IPS DF 6.9 (cell line): Measurements from ENCODE around the gene OBSCN.

ENCODE experiments used
- DNase-seq: peaks from one replicate; pipeline ENCODE4 v3.0.0-alpha.2; 2013; ENCODE audit warnings: low read depth, low spot score
- H3K27ac ChIP-seq: one replicate; pipeline ENCODE4 v1.5.1; 2013; ENCODE audit warnings: low read length, control low read depth
- H3K27me3 ChIP-seq: 2 replicates; pipeline ENCODE4 v1.6.1; 2013; ENCODE audit warnings: mild to moderate bottlenecking, low read length; ENCODE audit not compliant: control insufficient read depth, insufficient read depth
- H3K36me3 ChIP-seq: 2 replicates; pipeline ENCODE4 v1.6.1; 2013; ENCODE audit warnings: low read length; ENCODE audit not compliant: control insufficient read depth, insufficient read depth
- H3K4me1 ChIP-seq: 2 replicates; pipeline ENCODE4 v1.6.1; 2013; ENCODE audit warnings: low read length; ENCODE audit not compliant: control insufficient read depth, insufficient read depth
- H3K4me3 ChIP-seq: 2 replicates; pipeline ENCODE4 v1.5.1; 2013; ENCODE audit warnings: mild to moderate bottlenecking, low read length
- H3K9me3 ChIP-seq: 2 replicates; pipeline ENCODE4 v1.6.1; 2013; ENCODE audit warnings: low read length, inconsistent platforms; ENCODE audit not compliant: control insufficient read depth, insufficient read depth
- WGBS: extraction: QIAGEN DNeasy Blood & Tissue Kit; methylation state at CpG from one replicate; pipeline ENCODE4 v1.1.7; 2013; ENCODE audit warnings: mixed read lengths, missing lambda C conversion rate; ENCODE audit not compliant: insufficient read length, insufficient coverage; 5-methylcytosine and 5-hydroxymethylcytosine counted together

Gene OBSCN

DNA sequence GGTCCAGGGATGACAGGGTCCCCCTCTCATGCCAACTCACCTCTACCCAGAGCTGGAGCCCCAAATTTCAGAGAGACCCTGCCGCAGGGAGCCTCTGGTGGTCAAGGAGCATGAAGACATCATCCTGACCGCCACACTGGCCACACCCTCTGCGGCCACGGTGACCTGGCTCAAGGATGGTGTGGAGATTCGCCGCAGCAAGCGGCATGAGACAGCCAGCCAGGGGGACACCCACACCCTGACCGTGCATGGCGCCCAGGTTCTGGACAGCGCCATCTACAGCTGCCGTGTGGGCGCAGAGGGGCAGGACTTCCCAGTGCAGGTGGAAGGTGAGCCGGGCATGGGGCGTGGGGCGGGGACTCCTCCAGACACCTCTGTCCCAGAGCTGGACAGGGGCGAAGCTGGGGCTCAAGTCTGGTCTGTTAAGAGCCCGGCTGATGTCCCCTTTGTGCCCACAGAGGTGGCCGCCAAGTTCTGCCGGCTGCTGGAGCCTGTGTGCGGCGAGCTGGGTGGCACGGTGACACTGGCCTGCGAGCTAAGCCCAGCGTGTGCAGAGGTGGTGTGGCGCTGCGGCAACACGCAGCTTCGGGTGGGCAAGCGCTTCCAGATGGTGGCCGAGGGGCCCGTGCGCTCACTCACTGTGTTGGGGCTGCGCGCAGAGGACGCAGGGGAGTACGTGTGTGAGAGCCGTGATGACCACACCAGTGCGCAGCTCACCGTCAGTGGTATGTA lies 66.0 kb downstream of the OBSCN start:
- Histone ChIP-seq H3K4me3 (no peak overlapping the region), H3K9me3 (no peaks in the 10 kb centered on the region), H3K4me1 (peaks cover 2% of the 10 kb centered on the region), H3K27me3 (no peaks in the 10 kb centered on the region), H3K27ac (no peak overlapping the region), H3K36me3 (peaks cover 3% of the 10 kb centered on the region; the same call in 1 of the 2 replicates)
- no CpG with 5 or more reads among the region's 39 CpGs for WGBS
- DNase-seq = no peak

DNA sequence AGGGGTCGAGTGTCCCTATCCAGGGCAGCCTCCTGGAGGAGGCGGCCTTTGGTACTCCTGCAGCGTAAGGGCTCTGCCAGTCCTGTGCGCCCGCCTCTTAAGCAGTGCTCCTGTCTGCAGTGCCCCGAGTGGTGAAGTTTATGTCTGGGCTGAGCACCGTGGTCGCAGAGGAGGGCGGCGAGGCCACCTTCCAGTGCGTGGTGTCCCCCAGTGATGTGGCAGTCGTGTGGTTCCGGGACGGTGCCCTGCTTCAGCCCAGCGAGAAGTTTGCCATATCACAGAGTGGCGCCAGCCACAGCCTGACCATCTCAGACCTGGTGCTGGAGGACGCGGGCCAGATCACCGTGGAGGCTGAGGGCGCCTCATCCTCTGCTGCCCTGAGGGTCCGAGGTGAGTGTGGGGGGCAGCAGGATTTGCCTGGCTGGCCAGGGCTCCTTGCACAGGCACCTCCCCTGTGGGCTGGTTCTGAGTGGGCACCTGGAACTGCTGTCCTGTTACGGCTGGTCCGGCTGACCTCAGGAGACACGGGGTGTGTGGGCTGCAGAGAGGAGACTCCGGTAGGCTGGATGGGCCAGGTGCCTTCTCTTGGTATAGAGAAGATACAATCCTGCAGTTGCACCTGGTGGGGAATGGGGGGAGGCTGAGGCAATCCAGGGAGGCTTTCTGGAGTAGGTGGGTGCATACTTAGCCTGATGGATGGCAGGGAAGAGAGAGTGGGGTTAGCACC lies 66.8 kb downstream of the OBSCN start:
- peaks cover 2% of the 10 kb centered on the region for H3K4me1 ChIP-seq
- no peak overlapping the region for H3K27ac ChIP-seq
- H3K27me3 ChIP-seq = no peaks in the 10 kb centered on the region
- DNase-seq = no peak
- H3K36me3 ChIP-seq = peaks cover 9% of the 10 kb centered on the region
- WGBS = no CpG with 5 or more reads among the region's 25 CpGs
- no peaks in the 10 kb centered on the region for H3K9me3 ChIP-seq
- H3K4me3 ChIP-seq = no peak overlapping the region

GRCh38 chr1:228275179-228275429 lies 67.3 kb downstream of the OBSCN start:
- Histone ChIP-seq H3K36me3 (peaks cover 14% of the 10 kb centered on the region), H3K27ac (no peak overlapping the region), H3K9me3 (no peaks in the 10 kb centered on the region), H3K4me3 (peak overlapping the region; percentile 67; the same call in 1 of the 2 replicates), H3K4me1 (peaks cover 2% of the 10 kb centered on the region), H3K27me3 (no peaks in the 10 kb centered on the region)
- WGBS = no CpG with 5 or more reads among the region's 8 CpGs
- DNase-seq = no peak

- Histone ChIP-seq H3K27ac (no peak overlapping the region), H3K4me3 (peak overlapping the region; percentile 67; the same call in 1 of the 2 replicates)
- WGBS = no CpG with 5 or more reads among the region's 63 CpGs
Observed at GRCh38 chr1:228275430-228276173, 67.8 kb downstream of the OBSCN start.

DNA sequence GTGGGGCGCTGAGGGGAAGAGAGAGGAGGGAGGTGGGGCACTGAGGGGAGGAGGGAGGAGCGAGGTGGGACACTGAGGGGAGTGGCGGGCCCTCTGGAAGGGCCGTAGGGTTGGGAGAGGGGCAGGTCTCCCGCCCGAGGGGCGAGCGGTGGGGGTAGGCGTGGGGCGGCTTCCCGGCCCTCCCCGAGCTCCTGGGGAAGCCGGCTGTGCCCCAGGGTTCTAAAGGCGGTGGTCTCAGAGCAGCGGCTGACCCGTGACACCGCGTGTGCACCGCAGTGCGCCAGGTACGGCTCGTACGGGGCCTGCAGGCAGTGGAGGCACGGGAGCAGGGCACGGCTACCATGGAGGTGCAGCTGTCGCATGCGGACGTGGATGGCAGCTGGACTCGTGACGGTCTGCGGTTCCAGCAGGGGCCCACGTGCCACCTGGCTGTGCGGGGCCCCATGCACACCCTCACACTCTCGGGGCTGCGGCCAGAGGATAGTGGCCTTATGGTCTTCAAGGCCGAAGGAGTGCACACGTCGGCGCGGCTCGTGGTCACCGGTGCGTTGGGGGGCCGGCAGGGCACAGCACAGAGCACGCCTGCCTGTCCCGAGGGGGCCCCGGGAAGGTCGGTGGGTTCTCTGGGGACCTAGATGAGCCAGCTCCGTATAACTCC lies 68.5 kb downstream of the OBSCN start:
- H3K4me3 ChIP-seq = peak overlapping the region; percentile 20; the same call in 1 of the 2 replicates
- WGBS = no CpG with 5 or more reads among the region's 49 CpGs
- no peak overlapping the region for H3K27ac ChIP-seq

More at GRCh38 chr1:228275430-228276173, 67.8 kb downstream of the OBSCN start:
- peak; percentile 68 for DNase-seq
- Histone ChIP-seq H3K36me3 (peaks cover 19% of the 10 kb centered on the region), H3K9me3 (no peaks in the 10 kb centered on the region), H3K27me3 (no peaks in the 10 kb centered on the region), H3K4me1 (peaks cover 2% of the 10 kb centered on the region)

GRCh38 chr1:228276901-228277490 lies 69.2 kb downstream of the OBSCN start:
- Histone ChIP-seq H3K4me1 (peaks cover 2% of the 10 kb centered on the region), H3K27me3 (no peaks in the 10 kb centered on the region), H3K27ac (no peak overlapping the region), H3K4me3 (no peak overlapping the region), H3K36me3 (peaks cover 25% of the 10 kb centered on the region), H3K9me3 (no peaks in the 10 kb centered on the region)
- no peak for DNase-seq
- WGBS = no CpG with 5 or more reads among the region's 25 CpGs

More for the DNA sequence above, 68.5 kb downstream of the OBSCN start:
- Histone ChIP-seq H3K4me1 (peaks cover 2% of the 10 kb centered on the region), H3K27me3 (no peaks in the 10 kb centered on the region), H3K36me3 (peaks cover 25% of the 10 kb centered on the region), H3K9me3 (no peaks in the 10 kb centered on the region)
- DNase-seq = no peak

DNA sequence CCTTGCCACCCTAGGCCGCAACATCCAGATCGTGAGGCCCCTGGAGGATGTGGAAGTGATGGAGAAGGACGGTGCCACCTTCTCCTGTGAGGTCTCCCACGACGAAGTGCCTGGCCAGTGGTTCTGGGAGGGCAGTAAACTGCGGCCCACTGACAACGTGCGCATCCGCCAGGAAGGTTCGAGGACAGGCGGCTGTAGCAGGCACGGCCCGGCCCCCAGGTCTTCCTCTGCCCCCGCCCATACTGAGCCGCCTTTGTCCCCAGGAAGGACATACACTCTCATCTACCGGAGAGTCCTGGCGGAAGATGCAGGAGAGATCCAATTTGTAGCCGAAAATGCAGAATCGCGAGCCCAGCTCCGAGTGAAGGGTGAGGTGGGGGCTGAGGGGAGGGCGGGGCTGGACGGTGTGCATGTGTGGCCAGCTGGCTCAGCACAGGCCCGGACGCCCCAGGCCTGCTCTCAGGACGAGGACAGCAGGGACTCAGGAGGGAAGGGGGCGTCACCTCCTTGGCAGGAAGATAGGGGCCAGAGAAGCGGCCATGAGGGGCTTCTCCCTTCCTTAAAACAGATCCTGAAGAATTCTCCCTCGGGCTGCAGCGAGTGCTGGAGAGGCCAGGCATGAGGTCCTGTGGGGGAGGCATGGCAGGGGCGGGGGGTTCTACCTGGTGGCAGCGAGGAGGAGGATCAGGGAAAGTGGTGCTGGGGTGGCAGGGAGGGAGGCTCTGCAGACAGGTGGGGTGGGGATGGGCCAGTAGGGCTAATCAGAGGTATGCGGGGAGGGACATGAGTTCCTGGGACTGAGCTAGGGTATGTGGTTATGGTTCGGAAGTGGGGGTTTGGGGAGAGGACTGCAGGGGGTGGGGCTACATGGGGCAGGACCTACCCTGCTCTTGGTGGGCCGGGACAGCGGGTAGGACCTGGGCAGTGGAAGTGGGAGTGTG lies 69.9 kb downstream of the OBSCN start:
- Histone ChIP-seq H3K4me3 (no peak overlapping the region), H3K27ac (no peak overlapping the region), H3K27me3 (no peaks in the 10 kb centered on the region), H3K4me1 (peaks cover 2% of the 10 kb centered on the region), H3K36me3 (peaks cover 26% of the 10 kb centered on the region), H3K9me3 (no peaks in the 10 kb centered on the region)
- DNase-seq = no peak
- WGBS = no CpG with 5 or more reads among the region's 36 CpGs

DNA sequence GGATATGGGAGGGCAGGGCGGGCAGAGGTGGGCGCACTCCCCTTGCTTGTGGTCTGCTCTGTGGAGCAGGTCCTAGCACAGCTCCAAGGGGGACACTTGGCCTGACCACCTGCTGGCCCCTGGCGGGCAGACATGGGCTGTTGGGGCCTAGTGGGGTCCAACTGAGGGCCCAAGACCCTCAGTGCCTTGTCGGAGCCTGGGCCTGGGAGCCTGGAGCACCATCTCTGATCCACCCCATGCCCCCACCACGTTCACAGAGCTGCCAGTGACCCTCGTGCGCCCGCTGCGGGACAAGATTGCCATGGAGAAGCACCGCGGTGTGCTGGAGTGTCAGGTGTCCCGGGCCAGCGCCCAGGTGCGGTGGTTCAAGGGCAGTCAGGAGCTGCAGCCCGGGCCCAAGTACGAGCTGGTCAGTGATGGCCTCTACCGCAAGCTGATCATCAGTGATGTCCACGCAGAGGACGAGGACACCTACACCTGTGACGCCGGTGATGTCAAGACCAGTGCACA lies 70.6 kb downstream of the OBSCN start:
- DNase-seq = no peak
- peaks cover 2% of the 10 kb centered on the region for H3K4me1 ChIP-seq
- no CpG with 5 or more reads among the region's 21 CpGs for WGBS
- peaks cover 31% of the 10 kb centered on the region for H3K36me3 ChIP-seq
- H3K9me3 ChIP-seq = no peaks in the 10 kb centered on the region
- H3K27ac ChIP-seq = no peak overlapping the region
- H3K4me3 ChIP-seq = no peak overlapping the region
- H3K27me3 ChIP-seq = no peaks in the 10 kb centered on the region

DNA sequence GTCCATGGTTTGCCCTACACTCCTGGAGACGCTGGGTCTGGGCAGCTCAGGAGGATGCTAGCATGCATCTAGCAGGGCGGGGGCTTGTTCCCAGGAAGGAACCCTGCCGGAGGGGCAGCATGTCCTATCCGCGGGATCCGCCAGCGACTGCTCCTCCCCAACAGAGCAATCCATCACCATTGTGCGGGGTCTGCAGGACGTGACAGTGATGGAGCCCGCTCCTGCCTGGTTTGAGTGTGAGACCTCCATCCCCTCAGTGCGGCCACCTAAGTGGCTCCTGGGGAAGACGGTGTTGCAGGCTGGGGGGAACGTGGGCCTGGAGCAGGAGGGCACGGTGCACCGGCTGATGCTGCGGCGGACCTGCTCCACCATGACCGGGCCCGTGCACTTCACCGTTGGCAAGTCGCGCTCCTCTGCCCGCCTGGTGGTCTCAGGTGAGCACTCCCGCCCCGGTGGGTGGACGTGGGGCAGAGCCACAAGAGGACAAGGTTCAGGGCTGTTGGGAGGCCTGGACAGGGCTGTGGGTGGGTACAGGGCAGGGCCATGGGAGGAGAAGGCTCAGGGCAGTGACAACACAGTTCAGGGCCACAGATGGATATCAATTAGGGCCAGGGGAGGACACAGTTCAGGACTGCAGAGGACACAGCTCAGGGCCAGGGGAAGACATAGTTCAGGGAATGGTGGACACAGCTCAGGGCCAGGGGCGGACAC lies 71.3 kb downstream of the OBSCN start:
- Histone ChIP-seq H3K9me3 (no peaks in the 10 kb centered on the region), H3K36me3 (peaks cover 36% of the 10 kb centered on the region), H3K4me1 (peaks cover 2% of the 10 kb centered on the region), H3K27ac (no peak overlapping the region), H3K4me3 (no peak overlapping the region), H3K27me3 (no peaks in the 10 kb centered on the region)
- no peak for DNase-seq
- no CpG with 5 or more reads among the region's 27 CpGs for WGBS
